Occipital lobe (tissue), 2 donors: ENCODE results near the gene PRKRA. TPM values are rescaled to one million over a fixed set of nuclear protein-coding genes. Genes with fewer than 3 reads are reported as not detected.
A peak's percentile ranks its signal among the peaks of the same experiment; 100 is the strongest.
"Not testable (repeated sequence)": the region's sequence is repeated elsewhere in the genome, so short reads cannot be mapped to it uniquely, and the experiment has no call there.

Experiments used
- DNase-seq: peaks from one replicate; lab custom pipeline; 2025; lab: John Stamatoyannopoulos, UW
- total RNA-seq: library from RNA; depleted of rRNA; stranded (reverse); fragments of >200 nt; gene quantifications from one replicate; pipeline ENCODE4 v1.2.3, GENCODE V29; 2014

PRKRA gene
- total RNA-seq, result 64.4 TPM

DNA sequence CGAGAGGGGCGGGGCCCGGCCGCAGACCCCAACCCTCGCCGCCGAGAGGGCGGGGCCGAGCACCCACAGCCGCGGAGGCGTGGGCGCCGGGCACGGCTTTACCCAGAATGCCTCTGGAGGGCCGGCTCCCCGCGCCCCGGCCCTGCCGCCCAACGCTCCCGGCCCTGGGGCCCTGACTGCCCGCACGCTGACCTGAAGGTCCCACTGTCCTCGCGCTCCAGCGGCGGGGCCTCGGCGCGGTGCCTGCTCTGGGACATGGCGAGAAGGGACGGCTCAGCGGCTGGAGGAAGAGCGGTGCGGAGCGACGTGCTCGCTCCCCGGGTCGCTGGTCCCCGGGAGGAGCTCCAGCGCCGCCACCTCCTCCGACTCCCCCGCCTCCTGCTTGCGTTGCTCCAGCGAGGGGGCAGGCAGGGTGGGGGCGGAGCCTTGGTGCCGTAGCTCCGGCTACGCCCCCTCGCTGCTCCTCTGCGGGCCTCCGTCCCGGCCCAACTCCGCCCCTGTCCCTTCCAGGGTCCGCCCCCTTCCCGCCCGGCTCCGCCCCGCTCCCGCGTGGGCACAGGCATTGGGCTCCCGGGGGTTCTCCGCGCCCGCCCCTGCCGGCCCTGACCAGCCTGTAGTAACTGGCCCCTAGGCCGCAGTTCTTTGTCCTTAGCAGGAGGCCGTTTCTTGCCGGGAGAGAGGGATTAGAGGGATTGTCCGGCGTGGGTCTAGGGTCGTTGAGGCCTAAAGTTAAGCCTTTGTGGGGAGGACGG is at the start of gene PRKRA, which contains the start of gene PJVK:
TSS of gene PRKRA (minus strand) at position 402 of the 752 bp plus-strand sequence. CDS start at position 257, 145 bp downstream.
TSS of gene PJVK (plus strand) at position 605 of the 752 bp plus-strand sequence. CDS start 2,032 bp downstream, outside the sequence.
- peak; percentile 96 for DNase-seq

DNA sequence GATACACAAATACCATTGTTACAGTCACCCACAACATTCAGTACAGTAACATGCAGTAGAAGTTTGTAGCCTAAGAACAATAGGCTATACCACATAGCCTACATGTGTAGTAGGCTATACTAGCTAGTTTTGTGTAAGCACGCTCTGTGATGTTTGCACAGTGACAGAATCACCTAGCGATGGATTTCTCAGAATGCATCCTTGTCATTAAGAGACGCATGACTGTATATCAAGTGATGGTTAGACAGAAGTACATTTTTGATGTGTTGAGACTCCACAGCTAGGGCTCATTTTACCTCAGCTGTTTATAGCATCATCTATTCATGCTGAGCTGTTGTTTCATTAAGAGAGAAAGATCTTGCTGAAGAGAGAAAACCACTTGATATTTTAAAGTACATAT is 48.7 kb upstream of the PRKRA start:
- DNase-seq, result no peak

DNA sequence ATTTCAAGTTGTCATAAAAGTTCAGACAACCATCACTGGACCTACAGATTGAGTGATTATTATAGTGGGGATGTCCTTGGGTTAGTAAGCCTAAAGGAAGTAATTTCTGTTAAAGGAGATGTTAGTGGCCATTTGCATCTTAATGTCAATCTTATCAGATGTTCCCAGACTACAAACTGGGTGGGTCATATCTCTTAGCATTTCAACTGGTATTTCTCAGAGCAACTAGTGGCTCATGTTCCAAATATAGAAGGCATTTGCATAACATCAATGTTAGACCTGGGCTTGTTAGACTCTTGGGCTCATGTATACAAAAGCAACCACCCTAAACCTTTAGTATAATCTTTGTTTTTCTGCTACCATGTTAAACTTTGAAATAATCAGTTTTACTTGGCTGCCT is 47.2 kb upstream of the PRKRA start:
- no peak for DNase-seq

DNA sequence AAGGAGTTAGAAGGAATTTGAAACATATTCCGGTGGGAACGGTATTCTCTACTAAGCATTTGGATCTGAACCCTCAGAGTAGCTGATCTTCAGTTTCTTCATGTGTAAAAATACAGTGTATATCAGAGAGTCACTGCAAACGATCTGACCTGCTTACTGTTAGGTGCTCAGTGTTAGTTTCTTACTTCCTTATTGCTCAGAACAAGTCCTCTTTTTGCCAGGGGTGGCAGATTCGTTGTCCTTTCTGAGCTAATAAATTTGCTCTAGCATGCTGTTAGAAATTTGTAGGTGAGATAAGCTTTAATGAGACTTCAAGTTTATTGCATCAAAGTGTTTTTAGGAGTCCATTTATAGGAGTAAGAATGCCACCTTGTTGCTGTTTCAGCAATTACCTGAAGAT is 45.1 kb upstream of the PRKRA start:
- DNase-seq, result no peak

DNA sequence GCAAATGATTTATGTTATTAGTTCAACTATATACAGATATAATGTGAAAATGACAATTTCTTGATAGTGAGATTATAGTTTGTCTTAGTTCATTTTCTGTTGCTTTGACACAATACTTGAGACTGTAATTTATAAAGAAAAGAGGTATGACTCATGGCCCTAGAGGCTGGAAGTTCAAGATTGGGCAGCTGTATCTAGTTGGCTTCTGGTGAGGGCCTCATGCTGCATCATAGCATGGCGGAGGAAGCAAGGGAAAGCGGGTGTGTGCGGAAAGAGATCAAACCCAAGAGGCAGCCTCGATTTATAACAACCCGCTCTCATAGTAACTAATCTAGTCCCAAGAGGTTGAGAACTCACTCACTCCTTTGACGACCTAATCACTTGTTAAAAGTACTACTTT is 40.6 kb upstream of the PRKRA start:
- DNase-seq, result no peak

DNA sequence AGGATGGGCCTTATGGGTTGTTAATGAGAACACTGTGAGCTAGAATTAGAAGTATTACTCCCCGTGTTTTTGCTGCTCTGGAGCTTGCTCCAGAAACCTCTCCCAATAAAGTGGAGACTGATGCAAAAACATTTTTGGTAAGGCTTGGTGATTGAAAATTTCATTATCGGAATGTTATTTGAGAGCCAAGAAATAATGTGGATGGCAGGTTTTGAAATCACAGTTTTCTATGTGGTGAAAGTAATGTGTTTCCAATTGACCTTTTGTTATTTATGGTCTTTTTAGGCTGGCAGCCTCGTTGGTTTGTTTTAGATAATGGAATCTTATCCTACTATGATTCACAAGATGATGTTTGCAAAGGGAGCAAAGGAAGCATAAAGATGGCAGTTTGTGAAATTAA is 34.4 kb upstream of the PRKRA start:
- no peak for DNase-seq

DNA sequence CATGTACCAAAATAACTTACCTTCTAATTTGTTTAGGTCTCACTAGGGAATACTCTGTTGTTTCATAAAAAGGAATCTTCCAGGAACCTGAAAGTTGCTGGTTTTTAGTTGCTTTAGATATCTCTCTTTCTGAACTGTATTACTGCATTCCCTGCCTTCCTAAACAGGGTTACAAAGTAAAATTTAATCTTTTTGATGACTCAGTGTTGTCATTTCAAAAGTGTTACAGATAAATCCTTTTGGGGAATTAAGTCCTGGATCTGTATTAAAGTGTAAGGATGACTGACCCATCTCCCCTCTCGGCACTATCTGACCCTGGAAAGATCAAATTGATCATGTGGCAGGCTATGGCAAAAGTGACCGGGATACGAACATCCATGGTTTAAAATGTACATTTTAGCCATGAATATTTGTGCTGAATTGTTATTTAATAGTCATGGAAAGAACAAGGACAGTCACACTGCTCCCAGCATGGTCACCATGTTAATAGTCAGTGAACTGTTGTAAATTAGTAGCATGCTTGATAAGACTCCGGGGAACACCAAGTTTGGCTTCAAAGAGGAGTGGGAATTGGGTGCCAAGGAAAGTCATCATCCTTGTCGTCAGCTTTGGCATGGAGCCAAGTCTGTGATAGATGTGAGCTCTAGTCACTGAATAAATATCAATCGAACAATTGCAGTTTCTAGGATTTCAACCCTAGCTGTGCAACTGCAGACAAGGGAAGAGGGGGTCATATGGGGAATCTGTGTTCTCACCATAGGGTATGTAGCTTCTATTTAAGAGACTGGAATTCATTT is 33.5 kb upstream of the PRKRA start:
- peak; percentile 4 for DNase-seq

DNA sequence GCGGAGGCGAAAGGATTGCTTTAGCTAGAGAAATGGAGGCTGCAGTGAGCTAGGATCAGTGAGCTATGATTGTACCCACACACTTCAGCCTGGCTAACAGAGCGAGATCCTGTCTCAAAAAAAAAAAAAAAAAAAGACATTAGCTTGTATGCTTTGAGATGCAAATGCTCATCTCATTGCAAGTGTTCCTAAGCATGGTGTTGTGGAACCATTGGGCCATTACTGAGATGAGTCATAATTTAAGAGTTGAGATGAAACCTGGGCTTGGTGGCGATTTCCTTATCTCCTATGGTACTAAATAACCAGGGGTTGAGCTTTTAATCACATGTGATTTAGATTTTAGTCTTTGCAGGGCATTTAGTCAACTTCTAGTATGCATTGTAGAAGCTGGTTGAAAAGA is 31.5 kb upstream of the PRKRA start:
- no peak for DNase-seq

DNA sequence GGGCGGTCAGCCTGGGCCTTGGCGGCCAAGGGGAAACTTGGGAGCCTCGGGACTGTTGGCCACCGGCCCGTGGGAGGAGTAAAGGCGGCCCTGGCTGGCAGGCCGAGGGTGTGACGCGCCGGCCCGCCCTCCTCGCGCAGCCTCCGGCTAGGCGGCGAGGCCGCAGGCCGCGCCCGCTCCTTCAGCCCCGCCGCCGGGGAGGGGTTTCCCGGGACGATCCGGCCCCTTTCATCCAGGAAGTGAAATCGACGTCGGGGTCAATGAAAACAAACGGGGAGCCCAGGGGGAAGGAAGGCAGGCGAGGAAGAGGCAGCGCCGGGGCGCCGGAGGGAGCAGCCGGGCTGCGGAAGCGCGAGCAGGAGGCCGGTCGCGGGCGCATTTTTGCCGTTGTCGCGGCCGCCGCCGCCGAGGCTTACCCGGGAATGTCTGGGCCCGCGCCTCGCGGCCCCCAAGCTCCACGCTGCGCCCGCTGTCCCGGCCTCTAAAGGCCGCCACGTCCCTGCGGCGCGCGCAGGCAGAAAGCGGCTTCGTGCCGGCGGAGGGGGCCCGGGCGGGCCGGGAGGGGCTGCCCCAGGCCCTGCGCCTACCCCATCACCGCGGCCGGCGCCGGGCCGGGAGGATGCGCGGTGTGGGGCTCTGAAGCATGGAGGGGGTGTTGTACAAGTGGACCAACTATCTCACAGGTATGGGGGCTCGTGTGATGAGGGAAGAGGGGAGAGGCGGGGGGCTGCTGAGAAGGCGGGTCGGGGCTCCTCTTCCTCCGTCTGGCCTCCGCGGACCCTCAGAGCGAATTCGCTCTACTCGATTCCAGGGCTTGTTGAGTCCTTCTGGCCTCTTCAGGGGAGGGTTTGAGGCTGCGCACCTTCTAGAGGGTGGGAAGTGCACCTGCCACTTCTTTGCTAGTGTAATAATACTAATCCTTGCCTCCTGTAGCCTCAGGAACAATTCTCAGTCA is 29.5 kb upstream of the PRKRA start, which contains the start of gene PLEKHA3:
TSS of gene PLEKHA3 (plus strand) at position 231 of the 955 bp plus-strand sequence. CDS start at position 644, 413 bp downstream.
- DNase-seq, result peak; percentile 92

DNA sequence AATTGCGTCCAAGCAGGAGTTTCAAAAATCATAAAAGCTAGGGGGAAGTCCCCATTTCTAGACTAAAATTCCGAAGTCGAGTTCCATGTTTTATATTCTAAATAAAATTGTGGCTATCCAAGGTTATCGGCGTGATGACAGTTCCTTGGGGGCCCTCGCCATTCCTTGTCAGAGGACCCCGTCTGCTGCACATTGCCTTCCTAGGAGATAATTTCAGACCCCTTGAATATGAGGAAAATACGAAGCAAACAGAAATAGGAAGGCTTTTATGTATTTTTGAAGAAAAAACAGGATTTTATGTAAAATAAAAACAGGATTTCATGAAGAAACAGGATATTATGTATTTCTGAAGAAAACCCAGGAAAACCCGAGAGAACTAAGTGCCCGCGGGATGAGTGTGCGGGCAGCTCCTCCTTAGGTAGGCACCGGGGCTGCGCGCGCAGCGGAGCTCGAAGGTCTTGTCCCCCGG is 28.8 kb upstream of the PRKRA start:
- DNase-seq, result no peak

DNA sequence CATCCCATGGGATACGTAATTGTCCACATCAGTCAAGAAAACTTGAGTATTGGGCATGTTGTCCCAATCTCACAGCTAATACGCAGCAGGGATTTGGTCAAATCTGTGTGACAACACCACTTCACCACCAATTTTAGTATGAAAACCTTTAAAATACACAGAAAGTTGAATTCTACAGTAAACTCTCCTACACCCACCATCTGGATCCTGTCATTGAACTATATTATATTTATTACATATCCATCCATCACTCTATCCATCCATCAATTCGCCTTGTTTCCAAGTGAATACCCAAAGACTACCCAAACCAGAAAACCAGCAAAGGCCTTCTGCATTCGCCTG is 28.3 kb upstream of the PRKRA start:
- no peak for DNase-seq

DNA sequence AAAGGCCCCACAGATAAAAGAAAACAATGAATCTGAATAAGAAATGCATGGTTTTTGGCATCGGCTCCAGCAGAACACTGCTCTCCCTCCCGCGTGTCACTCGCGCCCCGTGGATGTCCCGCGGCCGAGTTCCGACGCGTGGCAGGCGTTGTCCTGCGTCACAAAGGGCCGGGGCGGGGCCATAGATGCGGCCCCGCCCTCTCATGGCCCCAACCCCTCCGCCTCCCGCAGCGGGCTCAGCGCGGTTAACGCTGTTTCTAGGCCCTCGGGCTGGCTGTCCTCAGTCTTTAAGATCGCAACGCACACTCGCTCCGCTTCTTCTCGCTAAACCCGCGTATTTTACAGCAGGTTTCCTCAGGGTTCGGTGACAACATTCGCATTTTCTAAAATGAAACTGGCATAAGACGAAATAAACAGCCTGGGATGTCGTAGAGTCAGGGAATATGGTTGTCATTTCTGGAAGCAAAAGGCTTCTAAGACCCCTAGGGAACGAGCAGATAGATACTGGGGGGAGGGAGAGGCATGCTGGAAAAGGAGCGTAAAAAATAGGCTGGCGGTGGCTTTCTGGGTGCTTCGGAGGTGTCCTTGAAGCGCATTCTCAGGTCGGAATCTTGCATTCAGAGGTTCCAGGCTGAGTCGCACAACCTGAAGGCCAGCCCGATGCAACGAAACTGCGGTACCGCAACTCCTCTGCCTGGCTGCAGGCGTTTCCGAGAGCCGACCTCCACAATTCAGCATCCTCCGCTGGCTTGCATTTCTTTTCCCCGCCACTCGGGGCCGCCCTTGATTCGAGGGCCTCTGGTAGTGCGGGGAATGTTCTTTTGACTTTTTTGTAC is 27.7 kb upstream of the PRKRA start, which contains the start of gene FKBP7:
TSS of gene FKBP7 (minus strand) at position 162 of the 836 bp plus-strand sequence. CDS start at position 61, 101 bp downstream.
- DNase-seq, result peak; percentile 84

DNA sequence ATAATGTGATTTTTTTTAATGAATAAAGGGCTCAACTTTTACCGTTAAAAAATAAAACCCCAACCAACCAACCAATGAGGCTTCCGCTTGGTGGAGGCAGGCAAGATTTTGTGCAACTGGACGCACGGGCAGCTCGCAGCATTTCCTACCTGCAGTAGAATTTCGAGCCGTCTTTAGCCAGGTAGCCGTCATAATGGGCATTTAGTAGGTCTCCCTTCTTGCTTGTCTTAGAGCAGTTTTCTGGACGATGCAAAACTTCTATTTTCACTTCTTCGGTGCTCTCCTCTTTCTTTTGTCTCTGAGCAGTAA is 27.1 kb upstream of the PRKRA start:
- DNase-seq, result no peak

DNA sequence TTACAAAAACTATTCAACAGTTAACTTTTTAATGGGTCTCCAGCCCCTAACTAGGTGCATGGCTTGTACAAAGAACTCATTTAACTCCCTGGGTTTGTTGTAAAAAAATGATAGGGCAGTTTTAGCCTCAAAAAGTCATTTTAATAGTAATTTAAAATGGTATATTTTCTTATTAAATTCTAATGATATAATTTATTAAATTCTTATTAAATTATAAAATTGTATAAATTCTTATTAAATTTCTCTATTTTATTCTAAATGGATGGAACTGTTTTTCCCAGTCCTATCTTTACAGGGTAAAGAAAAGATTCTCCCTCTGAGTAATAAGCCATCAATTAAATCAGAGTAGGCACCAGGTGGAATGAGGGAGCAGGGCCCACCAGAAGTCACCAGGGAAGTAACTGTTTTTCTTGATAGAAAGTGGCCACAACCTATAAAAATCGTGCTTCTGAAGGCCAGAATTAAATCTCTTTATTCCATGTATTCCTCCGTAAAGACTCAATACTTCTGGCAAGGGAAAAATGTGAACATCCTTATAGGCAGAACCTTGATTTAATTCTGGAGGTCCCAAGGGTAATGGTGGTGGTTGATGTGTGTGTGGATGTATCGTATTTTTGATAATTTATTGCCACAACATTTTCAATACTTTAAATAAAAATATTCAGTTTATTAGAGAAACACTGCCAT is 26.6 kb upstream of the PRKRA start:
- DNase-seq, result no peak

DNA sequence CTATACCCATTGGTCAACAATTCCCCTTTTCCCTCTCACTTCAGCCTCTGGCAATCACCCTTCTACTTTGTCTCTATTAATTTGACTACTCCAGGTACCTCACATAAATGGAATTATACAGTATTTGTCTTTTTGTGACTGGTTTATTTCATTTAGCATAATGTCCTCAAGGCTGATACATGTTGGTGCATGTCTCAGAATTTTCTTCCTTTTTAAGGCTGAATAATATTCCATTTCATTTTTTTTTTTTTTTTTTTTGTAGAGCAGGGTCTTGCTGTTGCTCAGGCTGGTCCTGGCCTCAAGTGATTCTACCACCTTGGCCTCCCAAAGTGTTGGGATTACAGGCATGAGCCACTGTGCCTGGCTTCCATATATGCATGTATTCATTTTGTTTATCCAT is 25.5 kb upstream of the PRKRA start:
- no peak for DNase-seq

DNA sequence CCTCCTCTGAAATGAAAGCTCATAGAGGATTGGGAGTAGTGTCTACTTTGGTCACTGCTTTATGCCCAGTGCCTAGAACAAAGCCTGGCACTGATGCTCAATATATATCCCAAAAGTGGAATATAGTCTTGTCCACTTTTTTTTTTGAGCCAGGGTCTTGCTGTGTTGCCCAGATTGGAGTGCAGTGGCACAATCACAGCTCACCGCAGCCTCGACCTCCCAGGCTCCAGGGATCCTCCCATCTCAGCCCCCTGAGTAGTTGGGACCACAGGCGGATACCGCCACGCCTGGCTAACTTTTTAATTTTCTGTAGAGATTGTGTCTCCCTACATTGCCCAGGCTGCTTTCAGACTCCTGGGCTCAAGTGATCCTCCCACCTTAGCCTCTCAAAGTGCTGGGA is 23.6 kb upstream of the PRKRA start:
- DNase-seq, result no peak

DNA sequence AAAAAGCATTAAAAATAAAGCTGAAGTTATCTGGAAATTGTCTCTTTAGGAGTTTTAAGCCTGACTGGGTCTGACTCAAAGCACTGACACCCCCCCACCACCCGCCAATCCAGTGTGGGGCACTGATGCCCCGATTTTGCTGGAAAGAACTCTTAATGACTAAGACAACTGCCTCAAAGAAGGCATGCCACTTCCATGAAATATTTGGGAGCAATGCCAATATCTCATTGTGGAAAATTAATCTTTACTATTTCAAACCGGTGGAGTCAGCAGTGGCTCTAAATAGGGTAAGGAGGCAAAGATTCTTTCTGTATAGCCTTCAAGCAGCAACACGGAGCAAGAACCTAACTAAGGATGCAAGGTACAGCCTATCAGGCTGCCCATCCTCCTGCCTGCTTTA is 23.0 kb upstream of the PRKRA start:
- DNase-seq, result no peak

DNA sequence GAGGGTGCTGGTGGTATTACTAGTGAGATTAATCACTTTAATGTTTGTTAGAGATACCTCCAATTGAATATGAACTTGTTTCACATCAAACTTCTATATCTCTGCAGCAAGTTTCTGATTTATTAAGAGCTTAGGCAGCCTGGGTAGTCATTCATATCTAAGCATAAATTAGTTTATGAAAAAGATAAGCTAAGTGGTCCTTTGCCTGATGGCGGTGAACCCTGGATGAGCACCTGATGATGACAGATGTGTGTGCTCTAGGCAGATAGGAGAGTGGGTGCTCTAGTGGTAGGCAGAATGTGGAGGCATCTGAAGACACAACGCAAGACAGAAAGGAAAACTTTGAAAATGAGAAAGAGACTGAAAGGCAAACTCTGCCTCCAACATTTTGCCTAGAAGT is 22.4 kb upstream of the PRKRA start:
- no peak for DNase-seq

DNA sequence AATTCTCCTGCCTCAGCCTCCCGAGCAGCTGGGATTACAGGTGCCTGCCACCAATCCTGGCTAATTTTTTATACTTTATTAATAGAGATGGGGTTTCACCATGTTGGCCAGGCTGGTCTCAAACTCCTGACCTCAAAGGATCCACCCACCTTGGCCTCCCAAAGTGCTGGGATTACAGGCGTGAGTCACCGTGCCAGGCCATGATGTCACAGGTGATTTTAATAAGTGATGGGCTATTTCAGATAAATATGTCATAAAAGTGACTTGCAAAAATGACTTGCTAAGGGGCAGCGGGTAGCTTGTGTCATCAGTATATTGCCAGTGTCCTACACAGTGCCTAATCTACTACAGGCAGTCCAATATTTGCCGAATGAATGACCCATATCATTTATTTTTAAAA is 20.3 kb upstream of the PRKRA start:
- DNase-seq, result not testable (repeated sequence)
